SU-DHL-6 (cell line): ENCODE results near the gene PIGZ.
A peak's percentile ranks its signal among the peaks of the same experiment; 100 is the strongest.

Experiments used
- H2AFZ ChIP-seq: fragments of 200-600 bp; sonication (generic); 2 replicates; pipeline ENCODE4 v1.6.1; 2014; ENCODE audit warnings: low read depth, mild to moderate bottlenecking, moderate library complexity, mixed read lengths, antibody characterized with exemption, low read length; ENCODE audit not compliant: severe bottlenecking
- H3F3A ChIP-seq: fragments of 200-600 bp; shearing (Covaris generic); 2 replicates; pipeline ENCODE4 v1.6.0; 2016; ENCODE audit warnings: antibody characterized with exemption, mild to moderate bottlenecking; ENCODE audit not compliant: insufficient read depth
- H3K27ac ChIP-seq: fragments of 200-600 bp; sonication (generic); 2 replicates; pipeline ENCODE4 v1.5.1; 2016; ENCODE audit warnings: low read depth, mild to moderate bottlenecking, low read length, moderate library complexity, mixed read lengths
- H3K27me3 ChIP-seq: fragments of 200-600 bp; sonication (generic), shearing (Covaris generic); 2 replicates; pipeline ENCODE4 v1.6.0; 2014; ENCODE audit warnings: mild to moderate bottlenecking, low read length
- H3K36me3 ChIP-seq: fragments of 200-600 bp; sonication (generic); 2 replicates; pipeline ENCODE4 v1.6.1; 2014; ENCODE audit warnings: mild to moderate bottlenecking, low read length, mixed read lengths
- H3K4me2 ChIP-seq: fragments of 300-600, 200-600 bp; shearing (Covaris generic), sonication (generic); 2 replicates; pipeline ENCODE4 v1.6.0; 2014; ENCODE audit warnings: low read length, low read depth, mild to moderate bottlenecking; ENCODE audit not compliant: poor library complexity, severe bottlenecking
- H3K4me3 ChIP-seq: fragments of 200-600 bp; sonication (generic); 2 replicates; pipeline ENCODE4 v1.5.1; 2014; ENCODE audit warnings: antibody characterized with exemption, low read length, mild to moderate bottlenecking, mixed read lengths; ENCODE audit not compliant: insufficient read depth, poor library complexity, severe bottlenecking
- H3K79me2 ChIP-seq: fragments of 200-600 bp; sonication (generic); 2 replicates; pipeline ENCODE4 v1.6.1; 2014; ENCODE audit warnings: mild to moderate bottlenecking, low read length, moderate library complexity; ENCODE audit not compliant: insufficient read depth
- H3K9ac ChIP-seq: fragments of 200-600 bp; sonication (generic); 2 replicates; pipeline ENCODE4 v1.7.0; 2014; ENCODE audit warnings: mild to moderate bottlenecking, low read length
- H3K9me2 ChIP-seq: fragments of 200-600 bp; sonication (generic); replicated peaks from 2 replicates; pipeline ENCODE4 v1.6.1; 2014; ENCODE audit warnings: low read length; ENCODE audit not compliant: insufficient read depth
- H3K9me3 ChIP-seq: fragments of 200-600 bp; sonication (generic); 2 replicates; pipeline ENCODE4 v1.6.1; 2014; ENCODE audit warnings: low read length, mixed read lengths; ENCODE audit not compliant: insufficient read depth
- H4K20me1 ChIP-seq: fragments of 200-600 bp; sonication (generic); 2 replicates; pipeline ENCODE4 v1.6.1; 2014; ENCODE audit warnings: low read depth, mild to moderate bottlenecking, antibody characterized with exemption, low read length, moderate library complexity, mixed read lengths
- CTCF ChIP-seq: fragments of 200-600 bp; sonication (generic); IDR thresholded peaks from one replicate; pipeline ENCODE4 v1.5.1; 2017; ENCODE audit warnings: antibody characterized with exemption, mild to moderate bottlenecking, low read length, moderate library complexity; ENCODE audit not compliant: insufficient read depth, poor library complexity, severe bottlenecking
- EZH2phosphoT487 ChIP-seq: fragments of 200-600 bp; sonication (generic), shearing (Covaris generic); conservative IDR thresholded peaks from 2 replicates; pipeline ENCODE4 v1.6.1; 2018; ENCODE audit warnings: mild to moderate bottlenecking, antibody characterized with exemption, low read length, moderate library complexity, mixed read lengths

Gene PIGZ

GRCh38 chr3:197006860-197007259, 38.2 kb upstream of the PIGZ start:
- TF ChIP-seq EZH2phosphoT487 (no peak), CTCF (no peak)
- no peak overlapping the region for H3K4me2 ChIP-seq
- no peak overlapping the region for H2AFZ ChIP-seq
- no peaks in the 10 kb centered on the region for H3K9me2 ChIP-seq
- no peak overlapping the region for H3K4me3 ChIP-seq
- no peaks in the 10 kb centered on the region for H3K79me2 ChIP-seq
- no peaks in the 10 kb centered on the region for H3K9me3 ChIP-seq
- no peaks in the 10 kb centered on the region for H3K36me3 ChIP-seq
- no peaks in the 10 kb centered on the region for H3K27me3 ChIP-seq
- H3F3A ChIP-seq = no peaks in the 10 kb centered on the region
- H3K9ac ChIP-seq = no peak overlapping the region
- no peaks in the 10 kb centered on the region for H4K20me1 ChIP-seq
- no peak overlapping the region for H3K27ac ChIP-seq

GRCh38 chr3:197006446-197006845, 37.8 kb upstream of the PIGZ start:
- TF ChIP-seq CTCF = no peak
- no peak for TF ChIP-seq EZH2phosphoT487
- Histone ChIP-seq H3K9ac (no peak overlapping the region), H3K27me3 (no peaks in the 10 kb centered on the region), H2AFZ (no peak overlapping the region), H3F3A (no peaks in the 10 kb centered on the region), H4K20me1 (no peaks in the 10 kb centered on the region), H3K4me2 (no peak overlapping the region), H3K9me2 (no peaks in the 10 kb centered on the region), H3K36me3 (no peaks in the 10 kb centered on the region), H3K27ac (no peak overlapping the region), H3K9me3 (no peaks in the 10 kb centered on the region), H3K4me3 (no peak overlapping the region), H3K79me2 (no peaks in the 10 kb centered on the region)

- Histone ChIP-seq H3K4me3 (peak overlapping the region; percentile 51), H3K9me2 (no peaks in the 10 kb centered on the region), H2AFZ (peak overlapping the region; percentile 80), H3K9ac (peak overlapping the region; percentile 70), H4K20me1 (no peaks in the 10 kb centered on the region), H3K79me2 (no peaks in the 10 kb centered on the region), H3K9me3 (no peaks in the 10 kb centered on the region), H3K36me3 (no peaks in the 10 kb centered on the region), H3K27ac (no peak overlapping the region), H3K27me3 (no peaks in the 10 kb centered on the region), H3F3A (no peaks in the 10 kb centered on the region), H3K4me2 (peak overlapping the region; percentile 76)
- TF ChIP-seq CTCF (no peak), EZH2phosphoT487 (no peak)
Observed at GRCh38 chr3:197003461-197004385, 35.1 kb upstream of the PIGZ start.
